HCT116 (cell line): ENCODE data around the gene ATP1A1.

Experiments
- CTCF ChIP-seq, 3 experiments: fragments of 200-600 bp in 1 of 3; sonication (generic) in 1 of 3; IDR thresholded peaks in 2 of 3; conservative IDR thresholded peaks in 1 of 3; 2 replicates each; pipeline ENCODE4 v1.5.1; 2012 to 2017; ENCODE audit warnings: low read depth in 2 of 3, low read length in 2 of 3, antibody characterized with exemption in 1 of 3, borderline replicate concordance in 1 of 3, control low read depth in 1 of 3, mild to moderate bottlenecking in 1 of 3, mixed read lengths in 1 of 3, mixed run types in 1 of 3, moderate library complexity in 1 of 3; ENCODE audit not compliant: insufficient read depth in 1 of 3
- EZH2 ChIP-seq: fragments of 200-600 bp; sonication (generic); IDR thresholded peaks from 2 replicates; pipeline ENCODE4 v1.6.1; 2017; ENCODE audit warnings: antibody characterized with exemption, mixed run types
- EZH2phosphoT487 ChIP-seq: fragments of 200-600 bp; IDR thresholded peaks from 2 replicates; pipeline ENCODE4 v1.6.1; 2018; ENCODE audit warnings: antibody characterized with exemption, borderline replicate concordance
- FOSL1 ChIP-seq: IDR thresholded peaks from 2 replicates; pipeline ENCODE4 v1.6.1; 2012; ENCODE audit warnings: low read depth
- JUND ChIP-seq: IDR thresholded peaks from 2 replicates; pipeline ENCODE4 v1.6.1; 2012
- MAX ChIP-seq: IDR thresholded peaks from 2 replicates; pipeline ENCODE4 v1.6.1; 2012
- POLR2A ChIP-seq: IDR thresholded peaks from 2 replicates; pipeline ENCODE4 v1.7.0; 2011; ENCODE audit warnings: borderline replicate concordance; ENCODE audit not compliant: insufficient read depth, insufficient read length; ENCODE audit errors: extremely low read depth
- REST ChIP-seq: IDR thresholded peaks from 2 replicates; pipeline ENCODE4 v1.6.1; 2012; ENCODE audit warnings: low read depth

- TF ChIP-seq CTCF (IDR thresholded peaks at IDR 0.05 in 2 of 3, conservative IDR thresholded peaks at IDR 0.05 in 1 of 3; ENCODE audit: borderline replicate concordance in 1 of 3, insufficient read depth in 1 of 3, low read depth in 2 of 3, low read length in 2 of 3), result no peak
- TF ChIP-seq MAX, result no peak
- no peak for TF ChIP-seq EZH2phosphoT487
- TF ChIP-seq FOSL1, result no peak
- no peak for TF ChIP-seq POLR2A
- no peak for TF ChIP-seq REST
- no peak for TF ChIP-seq JUND
- TF ChIP-seq EZH2, result no peak
These were observed 39.9 kb downstream of the ATP1A1 start for GRCh38 chr1:116412898-116413297.
